NCI-H146 treated with DMSO at 0.1 percent for 48 hours (cell line): ENCODE data around the gene STN1.

ENCODE experiments used
- DNase-seq: peaks from one replicate; lab custom pipeline; 2025; ENCODE audit not compliant: unreplicated experiment; lab: John Stamatoyannopoulos, UW

The STN1 gene

GRCh38 chr10:103918053-103918846 lies at the start of gene STN1:
Gene STN1, minus strand, starts transcription at chr10:103918184. Its CDS starts 590 bp downstream, at chr10:103917594.
- peak; percentile 96 for DNase-seq

GRCh38 chr10:103967448-103968071 lies 49.6 kb upstream of the STN1 start:
- peak; percentile 10 for DNase-seq

GRCh38 chr10:103966671-103967447 lies 48.9 kb upstream of the STN1 start, which contains the start of gene SLK:
Gene SLK, plus strand, starts transcription at chr10:103967140. Its CDS starts 606 bp downstream, at chr10:103967746.
- peak; percentile 54 for DNase-seq

- DNase-seq: no peak
Observed at GRCh38 chr10:103960103-103960502, 42.1 kb upstream of the STN1 start.

GRCh38 chr10:103958996-103959395 lies 41.0 kb upstream of the STN1 start:
- DNase-seq: no peak

- no peak for DNase-seq
Observed at GRCh38 chr10:103954543-103954942, 36.6 kb upstream of the STN1 start.

GRCh38 chr10:103951942-103952341 lies 34.0 kb upstream of the STN1 start:
- DNase-seq: no peak

GRCh38 chr10:103951183-103951582 lies 33.2 kb upstream of the STN1 start:
- no peak for DNase-seq

GRCh38 chr10:103949728-103950127 lies 31.7 kb upstream of the STN1 start:
- DNase-seq: no peak

GRCh38 chr10:103947799-103948516 lies 30.0 kb upstream of the STN1 start:
- no peak for DNase-seq

- DNase-seq: no peak
Observed at GRCh38 chr10:103942866-103943265, 24.9 kb upstream of the STN1 start.

- DNase-seq: no peak
Observed at GRCh38 chr10:103941801-103942200, 23.8 kb upstream of the STN1 start.

GRCh38 chr10:103939522-103939921 lies 21.5 kb upstream of the STN1 start:
- DNase-seq: no peak

GRCh38 chr10:103936022-103936421 lies 18.0 kb upstream of the STN1 start:
- DNase-seq: no peak

- no peak for DNase-seq
Observed at GRCh38 chr10:103934308-103934707, 16.3 kb upstream of the STN1 start.

GRCh38 chr10:103933557-103934121 lies 15.7 kb upstream of the STN1 start:
- DNase-seq: no peak

- no peak for DNase-seq
Observed at GRCh38 chr10:103932971-103933370, 15.0 kb upstream of the STN1 start.

- DNase-seq: no peak
Observed at GRCh38 chr10:103932271-103932670, 14.3 kb upstream of the STN1 start.

- no peak for DNase-seq
Observed at GRCh38 chr10:103931603-103932002, 13.6 kb upstream of the STN1 start.

- DNase-seq: no peak
Observed at GRCh38 chr10:103930881-103931280, 12.9 kb upstream of the STN1 start.

GRCh38 chr10:103930449-103930848 lies 12.5 kb upstream of the STN1 start:
- no peak for DNase-seq
